MM.1S (cell line): Measurements from ENCODE around the gene NRXN3.

ENCODE experiments used
- CTCF ChIP-seq: fragments of 300-600 bp; sonication (generic); IDR thresholded peaks from 2 replicates; pipeline ENCODE4 v1.5.1; 2016; ENCODE audit warnings: antibody characterized with exemption, low read length, mixed read lengths
- EZH2 ChIP-seq: fragments of 300-600 bp; sonication (generic); optimal IDR thresholded peaks from 2 replicates; pipeline ENCODE3; 2017; ENCODE audit warnings: low read depth, mild to moderate bottlenecking, antibody characterized with exemption, low read length, mixed read lengths
- EZH2phosphoT487 ChIP-seq: fragments of 300-600 bp; sonication (generic); IDR thresholded peaks from 2 replicates; pipeline ENCODE4 v1.6.1; 2018; ENCODE audit warnings: antibody characterized with exemption, low read length

DNA sequence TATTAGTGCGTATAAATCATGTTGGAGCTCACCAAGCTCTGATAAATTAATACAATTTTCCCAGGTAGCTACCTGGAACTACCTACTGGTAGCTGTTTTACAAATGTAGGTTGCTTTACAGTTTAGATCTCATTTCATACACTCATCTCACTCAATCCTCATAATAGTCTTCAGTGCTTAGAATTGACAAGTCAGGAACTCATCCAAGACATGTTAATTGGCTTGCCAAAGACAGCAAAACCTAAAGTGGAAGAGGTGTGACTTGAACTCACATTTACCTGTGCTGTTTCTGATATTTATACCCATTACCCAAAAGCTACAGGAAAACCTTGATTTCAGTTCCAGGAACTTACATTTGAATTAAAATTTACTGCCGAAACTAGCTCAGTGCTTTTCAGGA, 1744.4 kb downstream of the NRXN3 start:
- TF ChIP-seq CTCF (no peak), EZH2 (no peak), EZH2phosphoT487 (no peak)
